Glutamatergic neuron (in vitro differentiated cells): Measurements from ENCODE around the gene NUTF2. TPM values are rescaled to one million over a fixed set of nuclear protein-coding genes. Genes with fewer than 3 reads are reported as not detected.
A peak's percentile ranks its signal among the peaks of the same experiment; 100 is the strongest.

Source experiments
- DNase-seq: peaks from one replicate; pipeline ENCODE4 v3.0.0; 2022
- H3K27ac Mint-ChIP-seq: one replicate; pipeline ENCODE4 v1.8.0; 2020; ENCODE audit warnings: mild to moderate bottlenecking, mixed read lengths, inconsistent platforms; ENCODE audit not compliant: unreplicated experiment
- H3K27me3 Mint-ChIP-seq: one replicate; pipeline ENCODE4 v1.8.0; 2020; ENCODE audit warnings: mild to moderate bottlenecking, moderate library complexity, mixed read lengths, inconsistent platforms; ENCODE audit not compliant: unreplicated experiment
- H3K36me3 Mint-ChIP-seq: one replicate; pipeline ENCODE4 v1.8.0; 2020; ENCODE audit warnings: mild to moderate bottlenecking, mixed read lengths, inconsistent platforms; ENCODE audit not compliant: unreplicated experiment
- H3K4me1 Mint-ChIP-seq: one replicate; pipeline ENCODE4 v1.8.0; 2020; ENCODE audit warnings: mild to moderate bottlenecking, low read depth, mixed read lengths, inconsistent platforms; ENCODE audit not compliant: unreplicated experiment
- H3K4me3 Mint-ChIP-seq: one replicate; pipeline ENCODE4 v1.8.0; 2020; ENCODE audit warnings: mild to moderate bottlenecking, mixed read lengths, inconsistent platforms; ENCODE audit not compliant: unreplicated experiment
- H3K9me3 Mint-ChIP-seq: one replicate; pipeline ENCODE4 v1.8.0; 2020; ENCODE audit warnings: mild to moderate bottlenecking, moderate library complexity, mixed read lengths, inconsistent platforms; ENCODE audit not compliant: unreplicated experiment
- CTCF ChIP-seq: fragments of 200-600 bp; sonication (generic); IDR thresholded peaks from one replicate; pipeline ENCODE4 v1.5.0; 2021; ENCODE audit not compliant: partially characterized antibody, unreplicated experiment
- total RNA-seq: library from RNA; stranded (reverse); fragmentation: NEBNext Ultra II Directional; extraction: Animal tissue kit (Norgen Biotek cat#: 25700); gene quantifications from one replicate; pipeline ENCODE4 v1.2.1, GENCODE V29; 2021; ENCODE audit not compliant: unreplicated experiment

Gene NUTF2
- total RNA-seq, 1 donor from 2014 or later, result 196 TPM

DNA sequence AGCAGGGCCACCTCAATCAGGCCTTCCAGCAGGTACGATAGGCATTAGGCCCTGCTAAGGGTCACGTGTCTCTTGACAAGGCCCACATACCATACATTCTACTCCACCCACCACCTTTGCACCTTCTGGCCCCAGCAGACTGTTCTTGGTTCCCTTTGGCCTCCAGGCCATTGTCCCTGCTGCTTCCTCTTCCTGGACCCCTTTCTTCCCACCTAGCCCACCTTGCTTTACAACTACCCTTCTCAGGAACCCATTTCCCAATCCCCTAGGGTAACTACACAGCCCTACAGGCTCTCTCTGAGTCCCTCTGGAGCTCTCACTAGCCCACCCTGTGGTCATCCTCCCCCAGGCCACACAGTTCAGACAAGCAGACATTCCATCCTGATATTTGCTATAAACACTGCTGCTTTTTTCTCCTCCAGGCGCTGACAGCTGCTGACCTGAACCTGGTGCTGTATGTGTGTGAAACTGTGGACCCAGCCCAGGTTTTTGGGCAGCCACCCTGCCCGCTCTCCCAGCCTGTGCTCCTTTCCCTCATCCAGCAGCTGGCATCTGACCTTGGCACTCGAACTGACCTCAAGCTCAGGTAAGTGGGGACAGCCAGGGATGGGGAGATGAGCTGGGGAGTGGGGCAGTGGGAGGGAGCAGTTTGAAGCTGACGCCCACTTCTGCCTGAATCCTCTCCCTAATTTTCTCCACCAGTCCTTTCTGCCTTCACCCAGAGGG, 36.6 kb downstream of the NUTF2 start:
- Mint-ChIP-seq H3K36me3 (no peaks in the 10 kb centered on the region), H3K4me1 (peaks cover 7% of the 10 kb centered on the region), H3K9me3 (peaks cover 8% of the 10 kb centered on the region), H3K4me3 (no peak overlapping the region), H3K27ac (no peak overlapping the region), H3K27me3 (peaks cover 5% of the 10 kb centered on the region)
- no peak for TF ChIP-seq CTCF
- DNase-seq, result no peak

- peaks cover 7% of the 10 kb centered on the region for H3K4me1 Mint-ChIP-seq
- DNase-seq, result peak; percentile 75
- peak; percentile 93 for TF ChIP-seq CTCF
- peaks cover 5% of the 10 kb centered on the region for H3K27me3 Mint-ChIP-seq
- no peak overlapping the region for H3K27ac Mint-ChIP-seq
- peaks cover 8% of the 10 kb centered on the region for H3K9me3 Mint-ChIP-seq
- no peaks in the 10 kb centered on the region for H3K36me3 Mint-ChIP-seq
- H3K4me3 Mint-ChIP-seq, result no peak overlapping the region
These were observed 37.1 kb downstream of the NUTF2 start for GRCh38 chr16:67883872-67884261.

DNA sequence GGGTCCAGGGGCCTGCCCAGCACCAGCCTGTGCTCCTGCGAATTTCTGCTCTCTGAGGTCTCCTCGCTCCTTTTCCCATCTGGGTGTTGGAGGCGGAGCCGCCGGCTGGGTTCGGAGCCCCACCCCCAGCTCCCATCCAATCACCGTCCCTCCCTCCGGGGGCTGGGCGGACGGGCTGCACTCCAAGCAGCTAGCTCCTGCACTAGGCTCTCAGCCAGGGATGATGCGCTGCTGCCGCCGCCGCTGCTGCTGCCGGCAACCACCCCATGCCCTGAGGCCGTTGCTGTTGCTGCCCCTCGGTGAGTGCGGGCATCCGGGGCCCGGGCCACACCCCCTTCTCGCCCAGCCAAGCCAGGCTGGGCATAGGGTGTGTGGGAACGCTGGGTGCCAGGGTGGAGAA, 38.0 kb downstream of the NUTF2 start, which contains the start of gene NRN1L:
Gene NRN1L (plus strand): TSS at position 202 of the 400 bp plus-strand sequence. CDS start 19 bp downstream, at position 221.
- Mint-ChIP-seq H3K27me3 (peaks cover 5% of the 10 kb centered on the region), H3K27ac (peak within 1 kb of the TSS; percentile 34), H3K9me3 (peaks cover 6% of the 10 kb centered on the region), H3K4me3 (peak within 1 kb of the TSS; percentile 10), H3K36me3 (no peaks in the 10 kb centered on the region), H3K4me1 (peaks cover 7% of the 10 kb centered on the region)
- DNase-seq, result peak; percentile 93
- TF ChIP-seq CTCF, result no peak

- Mint-ChIP-seq H3K27ac (no peak overlapping the region), H3K36me3 (no peaks in the 10 kb centered on the region), H3K27me3 (peaks cover 5% of the 10 kb centered on the region), H3K4me1 (peaks cover 7% of the 10 kb centered on the region), H3K4me3 (no peak overlapping the region), H3K9me3 (peaks cover 6% of the 10 kb centered on the region)
- TF ChIP-seq CTCF, result no peak
- DNase-seq, result no peak
These were observed 38.8 kb downstream of the NUTF2 start for GRCh38 chr16:67885545-67885944.

DNA sequence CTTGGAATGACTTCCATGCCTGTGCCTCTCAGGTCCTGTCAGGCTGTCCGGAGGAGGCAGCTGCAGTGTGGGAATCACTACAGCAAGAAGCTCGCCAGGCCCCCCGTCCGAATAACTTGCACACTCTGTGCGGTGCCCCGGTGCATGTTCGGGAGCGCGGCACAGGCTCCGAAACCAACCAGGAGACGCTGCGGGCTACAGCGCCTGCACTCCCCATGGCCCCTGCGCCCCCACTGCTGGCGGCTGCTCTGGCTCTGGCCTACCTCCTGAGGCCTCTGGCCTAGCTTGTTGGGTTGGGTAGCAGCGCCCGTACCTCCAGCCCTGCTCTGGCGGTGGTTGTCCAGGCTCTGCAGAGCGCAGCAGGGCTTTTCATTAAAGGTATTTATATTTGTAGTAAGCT, 39.2 kb downstream of the NUTF2 start:
- DNase-seq, result no peak
- Mint-ChIP-seq H3K4me1 (peaks cover 7% of the 10 kb centered on the region), H3K27me3 (peaks cover 5% of the 10 kb centered on the region), H3K27ac (no peak overlapping the region), H3K9me3 (peaks cover 6% of the 10 kb centered on the region), H3K36me3 (no peaks in the 10 kb centered on the region), H3K4me3 (no peak overlapping the region)
- TF ChIP-seq CTCF, result no peak
